ENCODE results near the gene DST. TPM values are rescaled to one million over a fixed set of nuclear protein-coding genes. Genes with fewer than 3 reads are reported as not detected.

DST gene
- total and polyA plus RNA-seq, 2 donors (not counting 1 experiment from before 2014, with no cell fraction given) = 1.5 to 1.9 TPM

DNA sequence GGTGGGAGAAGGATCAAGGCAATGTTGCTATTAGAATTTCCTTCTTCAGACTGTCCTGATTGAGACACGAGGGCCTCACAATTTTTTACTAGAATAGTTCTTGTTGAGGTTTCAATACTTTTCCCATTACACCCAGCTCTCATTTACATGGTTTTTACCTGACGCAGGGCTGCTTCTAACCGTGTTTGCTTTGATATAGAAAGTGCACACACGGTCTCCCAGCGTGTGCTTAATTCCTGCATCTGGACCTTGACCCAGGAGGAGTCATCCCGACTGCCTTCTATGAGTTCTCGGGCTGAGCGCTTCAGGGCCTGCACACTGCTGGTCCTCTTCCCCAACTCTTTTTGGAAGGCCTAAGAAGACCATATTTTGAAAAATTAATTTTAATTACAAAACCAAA is 160.2 kb downstream of the DST start:
- no peaks in the 10 kb centered on the region for H3K4me1 Mint-ChIP-seq
- H3K4me3 ChIP-seq (ENCODE audit: control extremely low read depth in 1 of 5, extremely low read depth in 1 of 5, insufficient read depth in 1 of 5, low read depth in 2 of 5, low read length in 4 of 5) = no peak overlapping the region
- H3K4me3 Mint-ChIP-seq = no peak overlapping the region
- H4K20me1 ChIP-seq (ENCODE audit: control insufficient read depth, insufficient read depth, low read length, poor library complexity, severe bottlenecking) = no peaks in the 10 kb centered on the region
- peaks cover 4% of the 10 kb centered on the region for H3K9me3 Mint-ChIP-seq (ENCODE audit: insufficient read depth)
- H3K9ac ChIP-seq (ENCODE audit: low read length) = no peak overlapping the region
- no peaks in the 10 kb centered on the region for H3K9me3 ChIP-seq (ENCODE audit: control extremely low read depth in 1 of 3, control insufficient read depth in 2 of 3, insufficient read depth in 1 of 3, low read length in 2 of 3)
- no peaks in the 10 kb centered on the region for H3K4me1 ChIP-seq (ENCODE audit: control insufficient read depth in 2 of 2, insufficient read depth in 2 of 2, low read length in 2 of 2)
- H2AFZ ChIP-seq (ENCODE audit: insufficient read depth, low read depth, low read length, poor library complexity, severe bottlenecking) = no peak overlapping the region
- CTCF ChIA-PET = no interaction called here
- H3K36me3 ChIP-seq (replicated peaks in 1 of 2; ENCODE audit: control extremely low read depth in 1 of 2, control insufficient read depth in 1 of 2, extremely low read depth in 1 of 2, insufficient read depth in 2 of 2, low read length in 1 of 2) = no peaks in the 10 kb centered on the region
- no peak overlapping the region for H3K27ac Mint-ChIP-seq
- TF ChIP-seq, protein P1, sequence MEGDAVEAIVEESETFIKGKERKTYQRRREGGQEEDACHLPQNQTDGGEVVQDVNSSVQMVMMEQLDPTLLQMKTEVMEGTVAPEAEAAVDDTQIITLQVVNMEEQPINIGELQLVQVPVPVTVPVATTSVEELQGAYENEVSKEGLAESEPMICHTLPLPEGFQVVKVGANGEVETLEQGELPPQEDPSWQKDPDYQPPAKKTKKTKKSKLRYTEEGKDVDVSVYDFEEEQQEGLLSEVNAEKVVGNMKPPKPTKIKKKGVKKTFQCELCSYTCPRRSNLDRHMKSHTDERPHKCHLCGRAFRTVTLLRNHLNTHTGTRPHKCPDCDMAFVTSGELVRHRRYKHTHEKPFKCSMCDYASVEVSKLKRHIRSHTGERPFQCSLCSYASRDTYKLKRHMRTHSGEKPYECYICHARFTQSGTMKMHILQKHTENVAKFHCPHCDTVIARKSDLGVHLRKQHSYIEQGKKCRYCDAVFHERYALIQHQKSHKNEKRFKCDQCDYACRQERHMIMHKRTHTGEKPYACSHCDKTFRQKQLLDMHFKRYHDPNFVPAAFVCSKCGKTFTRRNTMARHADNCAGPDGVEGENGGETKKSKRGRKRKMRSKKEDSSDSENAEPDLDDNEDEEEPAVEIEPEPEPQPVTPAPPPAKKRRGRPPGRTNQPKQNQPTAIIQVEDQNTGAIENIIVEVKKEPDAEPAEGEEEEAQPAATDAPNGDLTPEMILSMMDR (IDR thresholded peaks at IDR 0.05) = no peak
- no peak for TF ChIP-seq EZH2 (IDR thresholded peaks at IDR 0.05; ENCODE audit: borderline replicate concordance, insufficient read depth, low read depth, low read length, poor library complexity, severe bottlenecking)
- H3K27ac ChIP-seq (ENCODE audit: low read length in 2 of 2) = no peak overlapping the region
- WGBS (ENCODE audit: insufficient coverage) = 95% methylated on average over 3 of the region's 8 CpGs
- DNase-seq = no peak
- no peaks in the 10 kb centered on the region for H3K27me3 ChIP-seq (replicated peaks in 1 of 4; ENCODE audit: control extremely low read depth in 1 of 4, control insufficient read depth in 3 of 4, insufficient read depth in 4 of 4, low read length in 3 of 4)
- no peak for ATAC-seq (ENCODE audit: low read depth)
- no peaks in the 10 kb centered on the region for H3K27me3 Mint-ChIP-seq
- H3K4me2 ChIP-seq (replicated peaks; ENCODE audit: low read depth, low read length, poor library complexity, severe bottlenecking) = no peak overlapping the region
- intact Hi-C loops (cut with micrococcal nuclease) = no loop called here
- POLR2A ChIA-PET = no interaction called here
- H3K79me2 ChIP-seq (ENCODE audit: control insufficient read depth, insufficient read depth, low read length) = no peaks in the 10 kb centered on the region

DNA sequence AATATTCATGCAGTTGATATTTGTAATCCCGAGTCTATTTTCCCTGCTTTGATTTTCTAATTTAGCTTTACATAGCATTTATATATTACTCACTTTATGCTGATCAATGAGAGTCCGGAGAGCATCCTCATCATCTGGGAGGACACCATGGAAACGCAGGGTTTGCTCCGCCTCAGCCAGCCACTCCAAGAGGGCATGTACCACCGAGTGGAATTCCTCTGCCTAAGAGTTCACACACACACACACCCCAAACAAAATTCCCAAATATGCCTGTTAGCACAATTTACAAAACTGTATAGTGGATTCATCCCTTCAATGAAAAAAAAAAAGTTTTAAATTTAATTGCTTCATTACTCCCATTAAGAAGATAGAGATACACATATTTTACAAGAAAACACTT is 160.7 kb downstream of the DST start:
- Histone ChIP-seq H3K79me2 (ENCODE audit: control insufficient read depth, insufficient read depth, low read length) (no peaks in the 10 kb centered on the region), H3K4me2 (replicated peaks; ENCODE audit: low read depth, low read length, poor library complexity, severe bottlenecking) (no peak overlapping the region), H3K27me3 (replicated peaks in 1 of 4; ENCODE audit: control extremely low read depth in 1 of 4, control insufficient read depth in 3 of 4, insufficient read depth in 4 of 4, low read length in 3 of 4) (no peaks in the 10 kb centered on the region), H4K20me1 (ENCODE audit: control insufficient read depth, insufficient read depth, low read length, poor library complexity, severe bottlenecking) (no peaks in the 10 kb centered on the region), H3K9me3 (ENCODE audit: control extremely low read depth in 1 of 3, control insufficient read depth in 2 of 3, insufficient read depth in 1 of 3, low read length in 2 of 3) (no peaks in the 10 kb centered on the region), H2AFZ (ENCODE audit: insufficient read depth, low read depth, low read length, poor library complexity, severe bottlenecking) (no peak overlapping the region), H3K27ac (ENCODE audit: low read length in 2 of 2) (no peak overlapping the region), H3K4me3 (ENCODE audit: control extremely low read depth in 1 of 5, extremely low read depth in 1 of 5, insufficient read depth in 1 of 5, low read depth in 2 of 5, low read length in 4 of 5) (no peak overlapping the region), H3K9ac (ENCODE audit: low read length) (no peak overlapping the region), H3K4me1 (ENCODE audit: control insufficient read depth in 2 of 2, insufficient read depth in 2 of 2, low read length in 2 of 2) (no peaks in the 10 kb centered on the region), H3K36me3 (replicated peaks in 1 of 2; ENCODE audit: control extremely low read depth in 1 of 2, control insufficient read depth in 1 of 2, extremely low read depth in 1 of 2, insufficient read depth in 2 of 2, low read length in 1 of 2) (no peaks in the 10 kb centered on the region)
- no peaks in the 10 kb centered on the region for H3K4me1 Mint-ChIP-seq
- DNase-seq (no peak), ATAC-seq (ENCODE audit: low read depth) (no peak)
- ChIA-PET CTCF (no interaction called here), POLR2A (no interaction called here)
- H3K27me3 Mint-ChIP-seq = no peaks in the 10 kb centered on the region
- 94% methylated on average over 3 of the region's 5 CpGs for WGBS (ENCODE audit: insufficient coverage)
- H3K9me3 Mint-ChIP-seq (ENCODE audit: insufficient read depth) = peaks cover 4% of the 10 kb centered on the region
- TF ChIP-seq, protein P1 (IDR thresholded peaks at IDR 0.05) = no peak
- no peak for TF ChIP-seq EZH2 (IDR thresholded peaks at IDR 0.05; ENCODE audit: borderline replicate concordance, insufficient read depth, low read depth, low read length, poor library complexity, severe bottlenecking)
- H3K27ac Mint-ChIP-seq = no peak overlapping the region
- intact Hi-C loops (cut with micrococcal nuclease) = no loop called here
- H3K4me3 Mint-ChIP-seq = no peak overlapping the region

All from B cell (primary cell).